ENCODE data around the gene GNB2.
A peak's percentile ranks its signal among the peaks of the same experiment; 100 is the strongest.
"Not testable (repeated sequence)": the region's sequence is repeated elsewhere in the genome, so short reads cannot be mapped to it uniquely, and the experiment has no call there.

Gene GNB2

DNA sequence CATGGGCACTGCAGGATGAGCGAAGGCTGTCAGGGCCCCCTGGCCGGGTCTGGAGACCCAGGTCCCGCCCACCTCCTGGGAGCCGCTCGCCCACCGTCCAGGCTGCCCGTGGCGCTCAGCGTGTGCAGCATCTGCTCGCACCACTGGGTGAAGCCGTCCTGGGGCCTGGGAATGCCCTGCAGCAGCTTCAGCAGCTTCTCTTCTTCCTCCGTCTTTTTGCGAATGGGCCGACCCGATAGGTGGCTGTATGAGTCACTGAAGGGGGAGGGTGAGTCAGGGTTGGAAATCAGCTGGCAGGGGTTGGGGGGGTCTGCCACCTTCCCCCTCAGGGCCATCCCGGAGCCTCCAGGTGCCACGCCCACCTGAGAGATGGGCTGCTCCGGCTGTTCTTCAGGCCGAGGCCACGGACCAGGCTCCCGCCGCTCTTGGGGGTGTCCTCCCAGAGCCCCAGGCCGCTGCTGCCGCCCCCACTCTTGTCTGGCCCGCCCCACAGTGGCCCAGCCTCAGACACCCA is 8.7 kb downstream of the GNB2 start:
- DNase-seq, result no peak

DNA sequence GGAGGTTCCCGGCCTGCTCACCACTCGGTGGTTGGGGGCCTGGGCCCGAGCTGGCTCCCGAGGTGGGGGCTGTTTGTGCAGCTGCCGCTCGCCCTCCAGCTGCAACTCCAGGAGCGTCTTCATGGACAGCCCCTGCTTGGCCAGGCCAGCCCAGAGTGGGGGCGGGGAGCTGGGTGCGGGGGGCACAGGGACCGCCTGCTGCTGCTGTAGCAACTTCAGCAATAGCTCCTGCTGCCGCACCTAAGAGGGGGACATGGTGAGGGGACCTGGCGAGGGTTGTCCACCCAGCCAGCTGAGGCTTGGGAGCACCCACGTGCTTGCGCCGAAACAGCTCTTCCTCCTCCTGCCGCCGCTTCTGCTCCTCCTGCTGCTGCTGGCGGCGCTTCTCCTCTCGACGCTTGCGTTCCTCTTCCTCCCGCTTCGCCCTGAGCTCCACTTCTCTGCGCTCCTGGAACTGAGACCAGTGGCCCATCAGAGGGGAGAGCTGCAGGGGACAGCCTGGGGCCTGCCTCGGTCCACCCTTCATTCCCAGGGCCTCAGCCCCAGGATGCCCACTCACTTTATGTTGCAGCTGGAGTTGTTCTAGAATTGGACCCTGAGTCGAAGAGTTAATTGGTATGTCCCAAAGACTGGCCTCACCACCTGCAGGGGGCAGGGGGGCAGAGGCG is 9.6 kb downstream of the GNB2 start:
- DNase-seq, result no peak

DNA sequence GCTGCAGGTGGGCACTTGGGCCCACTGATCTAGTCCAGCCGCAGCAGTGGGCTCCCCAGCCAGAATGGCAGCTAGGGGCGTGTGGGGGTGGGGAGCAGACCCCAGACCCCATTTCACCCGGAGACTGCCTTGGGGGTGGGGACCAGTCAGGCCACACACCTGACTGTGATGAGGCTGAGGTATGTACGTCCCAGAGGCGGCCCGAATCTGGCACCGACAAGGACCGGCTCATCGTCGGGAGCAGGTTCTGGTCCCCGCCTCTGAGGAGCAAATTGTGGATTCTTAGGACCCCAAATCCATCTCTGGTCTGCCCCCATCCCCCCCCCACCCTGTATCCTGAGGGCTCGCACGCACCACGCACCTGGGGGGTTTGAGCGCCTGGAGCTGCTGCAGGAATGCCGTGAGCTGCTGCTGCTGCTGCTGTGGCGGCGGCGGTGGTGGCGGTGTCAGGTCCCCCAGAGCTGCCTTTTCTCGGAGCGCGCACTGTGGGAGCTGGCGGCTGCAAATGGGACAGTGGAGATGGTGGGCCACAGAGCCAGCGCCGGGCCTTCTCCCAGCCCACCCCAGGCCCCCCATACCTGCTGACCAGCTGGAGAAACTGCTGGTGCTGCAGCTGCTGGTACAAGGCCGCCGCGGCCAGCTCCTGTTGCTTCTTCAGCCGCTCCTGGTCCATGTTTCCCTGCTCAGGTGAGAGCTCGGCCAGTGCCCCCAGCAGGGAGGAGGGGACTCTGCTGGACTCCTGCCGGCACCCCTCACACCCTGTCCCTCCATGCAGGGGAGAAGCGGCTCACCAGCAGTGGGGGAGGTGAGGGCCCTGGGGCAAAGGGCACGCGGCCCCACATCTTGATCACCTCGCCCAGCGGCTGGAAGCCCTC is 10.4 kb downstream of the GNB2 start:
- no peak for DNase-seq

DNA sequence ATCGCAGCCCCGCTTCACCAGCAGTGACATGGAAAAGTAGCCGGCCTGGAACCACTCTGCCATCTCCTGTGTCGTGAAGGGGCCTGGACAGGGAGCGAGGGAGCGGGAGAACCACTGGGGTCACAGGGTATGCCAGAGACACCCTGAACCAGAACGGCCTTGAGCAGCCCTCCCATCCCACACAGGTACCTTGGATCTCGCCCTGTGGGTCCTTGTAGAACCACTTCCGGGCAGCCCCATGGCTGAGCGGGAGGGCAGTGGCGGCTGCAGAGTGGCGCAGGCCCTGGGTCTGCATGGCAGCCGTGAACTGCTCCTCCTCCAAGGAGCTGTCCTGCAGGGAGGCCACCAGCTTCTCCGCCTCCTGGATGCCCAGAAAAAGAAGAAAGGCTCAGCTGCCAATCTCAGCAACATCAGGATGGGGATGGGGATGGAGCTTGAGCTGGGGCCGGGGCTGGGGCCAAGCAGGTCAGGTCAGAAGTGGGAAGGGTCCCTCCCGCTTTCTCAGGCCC is 11.0 kb downstream of the GNB2 start:
- no peak for DNase-seq

DNA sequence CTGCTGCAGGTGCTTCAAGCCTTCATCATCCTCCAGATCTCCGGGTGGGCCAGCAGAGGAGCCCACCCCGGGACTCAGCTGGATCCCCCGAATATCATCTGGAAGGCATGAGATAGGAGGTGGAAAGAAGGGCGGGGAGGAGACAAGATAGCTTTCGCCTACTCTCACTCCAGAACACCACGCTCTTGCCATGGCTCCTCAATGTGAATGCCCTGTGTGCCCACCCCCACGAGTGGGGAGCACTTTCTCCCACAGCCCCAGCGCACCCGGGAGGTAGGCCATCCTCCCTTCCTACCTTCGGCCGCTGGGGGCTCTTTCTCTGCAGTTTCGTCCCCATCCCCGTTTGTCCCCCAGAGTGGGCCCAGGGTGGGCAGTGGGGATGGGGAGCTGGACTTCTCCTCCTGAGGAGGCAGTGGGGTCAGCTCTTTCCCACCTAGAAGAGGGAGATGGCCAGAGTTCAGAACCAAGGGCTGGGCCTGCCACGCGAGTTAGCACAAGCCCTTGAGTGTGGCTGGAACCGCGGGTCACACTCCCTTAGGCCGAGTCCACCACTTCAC is 11.6 kb downstream of the GNB2 start:
- no peak for DNase-seq

DNA sequence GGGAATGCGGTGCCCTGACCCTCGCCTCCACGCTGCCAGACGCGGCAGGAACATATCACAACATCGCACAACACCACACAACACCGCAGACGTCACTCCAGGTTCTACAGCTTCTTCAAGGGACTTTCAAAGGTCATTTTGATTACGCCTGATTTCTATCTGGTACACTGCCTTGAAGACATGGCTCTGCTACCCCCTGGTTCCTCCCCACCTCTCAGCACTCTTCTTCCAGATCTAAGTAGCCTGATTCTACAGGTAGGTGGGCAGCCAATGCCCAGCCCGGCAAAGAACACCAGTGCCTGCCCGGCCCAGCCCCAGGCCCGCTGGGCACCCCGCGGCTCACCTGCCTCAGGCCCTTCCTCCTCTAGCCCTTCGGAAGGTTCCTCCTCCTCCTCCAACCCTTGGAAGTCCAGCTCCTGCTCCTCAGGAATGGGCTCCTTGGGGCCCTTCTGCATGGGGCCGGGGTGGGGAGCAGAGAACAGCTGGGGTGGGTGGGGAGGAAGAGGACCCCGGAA is 12.1 kb downstream of the GNB2 start:
- DNase-seq, result no peak

DNA sequence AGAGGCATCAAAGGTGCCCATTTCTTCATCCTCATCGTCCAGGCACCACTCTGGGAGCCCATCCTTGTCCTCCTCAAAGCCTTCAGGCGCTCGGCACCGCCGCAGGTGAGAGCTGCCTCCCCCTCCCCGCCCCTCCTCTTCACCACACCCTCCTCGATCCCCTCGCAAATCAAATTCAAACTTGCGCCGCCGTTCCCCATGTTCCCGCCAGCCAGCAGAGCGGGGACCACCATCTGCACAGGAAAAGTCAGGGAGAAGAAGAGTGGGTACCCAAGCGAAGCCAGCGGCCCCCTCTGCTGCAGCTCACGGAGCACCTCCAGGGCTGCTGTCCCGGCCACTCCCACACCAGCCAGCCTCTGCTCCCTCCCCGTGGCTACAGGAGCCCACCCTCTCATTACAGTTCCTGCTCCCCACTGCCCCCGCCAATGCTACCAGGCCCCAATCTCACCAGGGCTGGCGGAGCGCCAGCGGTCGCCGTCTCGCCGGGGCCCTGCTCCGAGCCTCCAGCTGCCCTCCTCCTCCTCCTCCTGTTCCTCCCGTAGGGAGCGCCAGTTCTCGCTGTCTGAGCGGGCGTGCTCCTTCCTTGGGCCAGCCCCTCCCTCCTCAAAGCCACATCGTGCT is 12.8 kb downstream of the GNB2 start:
- DNase-seq, result no peak

DNA sequence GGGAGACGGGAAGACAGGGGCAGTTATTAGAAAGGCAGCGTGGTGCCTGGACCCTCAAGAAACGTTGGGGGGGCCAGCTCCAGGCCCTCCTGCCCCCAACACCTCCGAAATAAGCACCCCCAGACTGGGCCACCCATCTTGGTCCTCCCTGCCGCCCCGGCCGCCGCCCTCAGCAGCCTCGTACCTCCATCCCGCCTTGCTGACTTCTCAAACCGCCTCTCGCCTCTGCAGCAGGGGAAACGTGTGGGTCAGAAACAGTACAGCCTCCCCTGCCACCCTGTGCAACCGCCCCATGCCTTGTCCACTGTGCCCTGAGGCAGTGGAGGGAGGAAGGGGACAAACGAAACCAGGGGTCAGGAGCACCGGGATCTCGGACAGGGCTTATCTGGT is 13.3 kb downstream of the GNB2 start:
- no peak for DNase-seq

DNA sequence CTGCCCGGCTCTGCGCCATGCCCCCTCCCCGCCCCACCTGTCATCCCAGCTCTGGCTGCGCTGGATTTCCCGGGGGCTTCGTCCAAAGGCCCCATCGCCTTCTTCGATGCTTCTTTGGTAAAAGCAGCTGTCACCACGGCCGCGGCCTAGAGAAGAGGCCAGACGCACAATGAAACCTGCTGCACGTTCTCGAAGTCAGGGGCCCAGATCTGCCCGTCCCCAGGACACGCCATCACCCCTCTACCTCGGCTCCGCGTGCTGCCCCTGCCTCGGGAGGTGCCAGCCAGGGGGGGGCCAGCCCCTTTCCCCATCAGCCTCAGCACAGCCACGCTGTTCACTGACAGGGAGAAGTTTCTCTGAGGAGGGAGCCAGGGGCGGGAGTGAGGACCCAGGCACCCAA is 13.7 kb downstream of the GNB2 start:
- no peak for DNase-seq

DNA sequence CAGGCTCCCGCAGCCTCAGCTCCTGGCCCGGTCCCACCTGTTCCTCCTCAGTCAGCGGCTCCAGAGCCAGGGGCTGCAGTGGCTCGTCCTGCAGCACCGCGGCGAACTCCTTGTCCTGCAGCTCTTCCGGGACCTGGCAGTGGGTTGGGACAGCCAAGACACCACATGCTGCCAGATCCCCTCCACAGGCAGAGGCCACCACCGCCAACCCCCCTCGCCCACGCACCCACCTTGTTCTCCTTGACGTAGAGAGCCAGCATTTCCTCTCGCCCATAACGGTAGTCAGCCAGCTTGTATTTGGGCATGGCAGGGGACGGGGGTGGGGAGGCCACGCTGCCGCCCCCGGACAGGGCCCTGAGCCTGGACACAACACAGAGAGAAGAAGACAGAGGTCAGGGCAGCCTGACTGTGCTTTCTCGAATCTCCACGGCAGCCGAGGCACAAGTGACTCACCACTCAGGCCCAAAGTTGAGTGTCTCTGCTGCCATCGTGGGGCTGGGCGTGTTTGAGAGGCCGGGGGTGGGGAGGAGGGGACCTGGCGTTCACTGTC is 14.3 kb downstream of the GNB2 start:
- no peak for DNase-seq

DNA sequence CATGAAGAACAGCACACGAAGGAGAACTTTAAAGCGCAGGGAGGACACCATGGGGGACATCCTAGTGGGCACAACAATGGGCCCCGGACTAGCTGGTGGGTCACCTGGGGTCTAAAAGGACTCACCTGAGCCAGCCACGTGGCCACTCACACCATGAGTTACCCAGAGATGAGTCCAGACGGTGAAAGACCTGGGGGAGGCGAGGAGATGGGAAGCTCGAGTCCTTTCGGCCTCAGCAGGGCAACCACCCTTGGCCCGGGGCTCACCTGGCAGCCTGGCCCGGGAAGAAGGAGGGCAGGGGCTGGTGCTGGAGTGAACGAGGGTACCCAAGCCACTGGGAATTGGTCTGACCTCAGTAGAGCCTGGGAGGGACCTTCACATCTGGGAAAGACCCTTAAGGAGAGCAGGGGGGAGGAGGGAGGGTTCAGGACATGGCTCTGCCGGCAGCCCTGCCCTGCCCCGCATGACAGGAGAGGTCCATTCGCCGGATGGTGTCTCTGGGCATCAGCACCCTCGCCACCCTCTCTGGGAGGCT is 14.9 kb downstream of the GNB2 start:
- no peak for DNase-seq

DNA sequence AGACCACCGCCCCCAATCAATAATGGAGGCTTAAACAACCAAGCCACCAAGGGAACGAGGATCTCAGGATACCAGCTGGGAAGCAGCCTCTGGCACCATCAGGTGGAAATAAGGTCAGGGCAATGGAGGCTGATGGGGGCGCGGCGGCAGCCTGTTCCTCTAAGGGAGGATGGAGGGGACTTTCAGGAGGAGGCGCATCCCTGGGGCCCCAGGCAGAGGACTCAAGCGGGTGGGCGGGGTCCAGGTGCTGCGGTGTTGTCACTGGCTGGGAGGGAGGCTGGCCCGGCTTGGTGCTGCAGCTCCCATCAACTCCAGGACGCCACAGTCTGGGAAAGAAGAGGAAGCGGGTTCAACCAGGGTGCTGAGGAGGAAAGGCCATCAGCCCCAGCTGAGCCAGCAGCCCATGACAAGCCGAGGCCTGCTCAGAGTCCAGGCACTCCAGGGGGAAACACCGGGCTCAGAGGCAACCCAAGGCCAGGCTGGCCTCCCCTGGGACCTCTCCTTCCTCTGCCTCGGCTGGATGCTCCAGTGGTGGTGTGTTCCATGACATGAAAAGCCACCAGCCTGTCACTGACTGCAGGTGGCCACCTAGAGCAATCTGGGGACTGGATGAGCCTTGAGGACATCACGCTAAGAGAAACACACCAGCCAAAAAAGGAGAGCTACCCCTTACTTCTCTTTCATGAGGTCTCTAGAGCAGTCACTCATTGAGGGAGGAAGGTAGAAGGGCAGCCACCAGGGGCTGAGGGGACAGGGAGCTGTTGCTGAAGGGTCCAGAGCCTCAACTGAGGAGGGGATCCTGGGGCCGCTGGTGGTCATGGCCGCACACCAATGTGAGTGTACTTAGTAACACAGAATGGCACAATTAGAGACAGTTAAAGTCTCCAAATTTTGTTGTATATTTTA is 15.9 kb downstream of the GNB2 start:
- no peak for DNase-seq

DNA sequence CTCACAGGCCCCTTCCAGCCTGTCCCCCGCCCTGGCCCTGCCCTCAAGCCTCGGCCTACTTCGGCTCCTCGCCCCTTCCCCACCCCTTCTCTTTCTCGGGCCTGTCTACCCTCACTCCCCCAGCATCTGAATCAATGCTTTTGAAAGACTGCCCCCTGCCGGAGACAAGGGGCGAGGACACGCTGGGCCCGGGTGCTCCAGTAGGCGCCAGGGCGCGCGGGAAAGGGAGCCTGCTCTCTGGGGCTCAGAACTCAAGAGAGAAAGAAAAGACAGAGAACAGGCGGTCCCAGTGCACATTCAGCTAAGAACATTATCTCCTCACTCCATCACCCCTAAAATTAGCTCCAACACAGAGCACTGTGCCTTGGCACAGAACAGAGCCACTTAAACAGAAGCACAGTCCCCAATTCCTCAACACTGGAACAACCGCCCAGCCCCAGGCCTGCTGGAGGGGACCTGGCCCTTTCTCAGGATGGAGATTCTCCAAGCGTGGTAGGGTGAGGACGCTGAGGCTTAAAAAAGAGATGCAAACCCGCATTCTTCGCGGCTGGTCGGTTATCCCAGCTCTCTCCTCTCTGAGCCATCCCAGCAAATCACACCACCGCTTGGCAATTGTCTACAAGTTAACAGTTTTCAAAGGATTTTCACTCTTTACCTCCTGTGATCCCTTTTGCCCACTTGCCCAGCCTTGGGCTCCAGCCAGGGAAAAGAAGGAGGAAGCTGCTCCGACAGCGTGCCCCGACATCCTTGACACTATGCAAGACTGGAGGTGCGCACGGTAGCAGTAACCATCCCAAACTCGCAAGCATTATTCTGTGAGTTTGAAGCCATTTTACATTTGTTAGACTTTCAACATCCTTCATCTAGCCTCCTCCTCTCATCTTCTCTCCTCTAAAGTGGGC is 18.4 kb downstream of the GNB2 start:
- peak; percentile 14 for DNase-seq

DNA sequence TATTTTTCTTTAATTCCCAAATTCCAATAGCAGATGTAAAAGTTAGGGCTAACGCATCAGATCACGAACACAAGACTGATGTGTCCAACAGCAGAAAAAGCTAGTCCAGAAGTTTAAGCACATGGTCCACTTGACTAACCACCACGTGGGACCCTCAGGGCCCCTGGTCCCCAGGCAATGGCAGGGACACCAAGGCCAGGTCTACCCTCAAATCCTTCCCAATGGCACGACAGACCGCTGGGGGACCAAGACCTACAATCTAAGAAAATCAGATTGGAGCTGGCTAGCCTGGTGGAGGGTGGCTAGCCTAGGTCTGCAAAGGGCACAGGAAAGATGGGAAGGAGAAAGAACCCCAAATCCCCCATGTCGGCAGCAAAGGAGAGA is 19.0 kb downstream of the GNB2 start:
- DNase-seq, result no peak

DNA sequence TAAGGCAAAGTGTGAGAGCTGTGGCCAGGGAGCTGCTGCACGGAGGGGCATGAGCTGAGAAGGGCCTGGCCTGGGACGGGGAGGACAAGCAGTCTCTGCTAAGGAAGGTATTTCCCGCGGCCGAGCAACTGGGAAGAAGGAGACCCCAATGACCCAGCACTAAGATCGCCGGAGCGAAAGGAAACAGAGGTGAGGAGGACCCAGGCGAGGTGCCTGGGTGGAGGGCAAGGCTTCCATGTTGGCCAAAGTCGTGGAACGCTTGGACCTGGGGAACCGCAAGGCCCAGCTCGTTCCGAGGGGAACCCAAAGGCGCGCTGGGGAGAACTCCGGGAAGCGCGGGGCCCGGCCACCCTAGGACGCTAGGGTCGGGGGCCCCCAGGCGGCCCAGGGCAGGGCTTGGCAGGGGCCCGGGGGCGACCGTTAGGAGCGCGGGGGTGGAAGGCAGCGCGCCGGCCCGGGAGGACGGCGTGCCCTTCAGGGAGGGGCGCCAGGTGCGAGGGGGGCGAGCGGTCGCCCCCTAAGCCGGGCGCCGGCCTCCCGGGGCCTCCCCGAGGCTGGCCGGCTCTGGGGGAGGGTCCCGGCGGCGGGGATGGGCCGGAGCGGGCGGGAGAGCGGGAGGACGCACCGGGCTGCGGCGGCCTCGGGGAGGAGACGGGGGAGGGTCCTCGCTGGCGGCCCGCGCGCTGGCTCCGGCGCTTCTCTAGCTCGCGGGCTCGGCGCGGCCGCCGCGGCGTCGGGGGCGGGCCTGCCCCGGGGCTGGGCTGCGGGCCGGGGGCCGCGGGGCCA is 20.0 kb downstream of the GNB2 start:
- no peak for DNase-seq

DNA sequence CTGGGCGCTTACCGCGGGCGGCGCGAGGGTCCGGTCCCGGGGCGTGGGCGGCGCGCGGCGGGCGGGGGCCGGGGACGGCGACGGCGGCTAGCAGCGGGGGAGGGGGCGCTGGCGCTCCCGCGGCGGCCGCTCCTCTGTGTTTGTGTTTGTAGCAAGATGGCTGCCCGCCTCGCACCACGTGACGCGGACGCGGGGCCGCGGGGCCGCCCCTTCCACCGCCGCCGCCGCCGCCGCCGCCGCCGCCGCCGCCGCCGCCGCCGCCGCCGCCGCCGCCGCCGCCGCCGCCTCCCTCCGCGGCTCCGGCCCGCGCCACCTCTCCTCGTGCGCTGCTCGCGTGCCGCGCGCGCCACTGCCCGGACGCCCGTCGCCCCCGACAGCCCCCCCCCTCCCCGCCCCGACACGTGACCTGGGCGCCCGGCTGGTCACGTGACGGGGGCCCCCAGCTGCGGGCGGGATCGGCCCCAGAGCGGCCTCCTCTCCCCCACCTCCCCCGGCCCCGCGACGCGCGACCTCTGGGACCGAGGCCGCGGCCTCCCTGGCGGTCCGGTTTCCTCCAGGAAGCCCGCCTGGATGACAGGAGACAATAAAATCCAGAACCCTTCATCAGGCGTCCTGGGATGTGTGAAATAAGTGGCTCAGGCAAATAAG is 20.7 kb downstream of the GNB2 start, which contains the start of gene GIGYF1:
GIGYF1 (minus strand) TSS at position 153 of the 648 bp plus-strand sequence. CDS start 6,012 bp downstream, outside the sequence.
- DNase-seq, result no peak

DNA sequence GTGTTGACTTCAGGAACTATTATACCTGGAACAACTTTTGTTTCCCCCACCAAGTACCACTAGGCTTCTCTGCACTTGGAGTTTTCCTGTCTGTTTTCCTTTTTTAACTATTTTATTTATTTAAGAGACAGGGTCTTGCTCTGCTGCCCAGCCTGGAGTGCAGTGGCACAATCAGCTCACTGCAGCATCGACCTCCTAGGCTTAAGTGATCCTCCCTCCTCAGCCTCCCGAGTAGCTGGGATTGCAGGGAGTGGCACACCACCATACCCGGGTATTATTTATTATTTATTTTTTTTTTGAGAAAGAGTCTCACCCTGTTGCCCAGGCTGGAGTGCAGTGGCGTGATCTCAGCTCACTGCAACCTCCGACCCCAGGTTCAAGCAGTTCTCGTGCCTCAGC is 22.6 kb downstream of the GNB2 start:
- no peak for DNase-seq

DNA sequence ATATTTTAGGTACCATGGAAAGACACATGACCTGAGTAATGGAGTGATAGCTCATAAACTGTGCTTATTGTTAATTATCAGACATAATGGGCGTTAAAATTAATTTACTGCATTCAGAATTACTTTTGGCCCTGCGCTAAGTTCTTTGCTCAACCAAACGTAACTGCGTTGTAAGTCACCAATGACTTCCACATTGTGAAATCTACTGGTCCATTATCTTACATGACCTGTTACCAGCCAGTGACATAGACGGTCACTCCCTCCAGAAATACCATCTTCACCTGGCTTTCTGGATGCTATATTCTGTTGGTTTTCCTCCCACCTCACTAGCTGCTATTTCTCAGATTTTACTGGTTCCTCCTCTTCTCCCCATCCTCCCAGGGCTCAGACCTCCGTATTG is 25.5 kb downstream of the GNB2 start:
- DNase-seq, result no peak

DNA sequence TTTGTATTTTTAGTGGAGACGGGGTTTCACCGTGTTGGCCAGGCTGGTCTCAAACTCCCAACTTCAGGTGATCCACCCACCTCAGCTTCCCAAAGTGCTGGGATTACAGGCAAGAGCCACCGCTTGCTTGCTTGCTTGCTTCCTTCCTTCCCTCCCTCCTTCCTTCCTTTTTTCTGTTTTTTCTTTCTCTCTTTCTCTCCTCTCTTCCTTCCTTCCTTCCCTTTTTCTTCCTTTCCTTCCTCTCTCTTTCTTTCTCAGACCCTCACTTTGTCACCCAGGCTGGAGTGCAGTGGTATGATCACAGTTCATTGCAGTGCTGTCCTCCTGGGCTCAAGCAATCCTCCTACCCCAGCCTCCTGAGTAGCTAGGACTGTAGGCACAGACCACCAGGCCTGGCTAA is 27.5 kb downstream of the GNB2 start:
- DNase-seq, result not testable (repeated sequence)

Measured in DMS153 (cell line).